Measurements from ENCODE around the gene SENP7.

DNA sequence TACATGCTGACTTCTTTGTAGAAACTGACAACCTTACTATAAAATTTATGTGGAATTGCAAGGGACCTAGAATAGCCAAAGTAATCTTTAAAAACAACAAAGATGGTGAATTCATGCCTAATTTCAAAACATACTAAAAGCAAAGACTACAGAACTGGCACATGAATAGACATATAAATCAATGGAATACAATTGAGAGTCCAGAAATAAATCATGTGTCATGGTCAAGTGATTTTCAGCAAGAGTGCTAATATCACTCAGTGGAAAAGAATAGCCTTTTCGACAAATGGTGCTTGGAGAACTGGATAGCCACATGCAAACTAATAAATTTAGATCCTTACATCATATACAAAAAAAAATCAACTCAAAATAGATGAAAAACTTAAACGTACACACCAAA, 201.3 kb downstream of the SENP7 start:
- TF ChIP-seq GATA2 (IDR thresholded peaks at IDR 0.05; ENCODE audit: low read depth, low read length): no peak
- TF ChIP-seq GATA3 (IDR thresholded peaks at IDR 0.05; ENCODE audit: low read depth, low read length): no peak

All from SH-SY5Y (cell line).